ENCODE data around the gene YAF2. TPM values are rescaled to one million over a fixed set of nuclear protein-coding genes. Genes with fewer than 3 reads are reported as not detected.

Gene YAF2
- total RNA-seq, 2 experiments from 2014 or later, result 53.6 to 54.7 TPM

DNA sequence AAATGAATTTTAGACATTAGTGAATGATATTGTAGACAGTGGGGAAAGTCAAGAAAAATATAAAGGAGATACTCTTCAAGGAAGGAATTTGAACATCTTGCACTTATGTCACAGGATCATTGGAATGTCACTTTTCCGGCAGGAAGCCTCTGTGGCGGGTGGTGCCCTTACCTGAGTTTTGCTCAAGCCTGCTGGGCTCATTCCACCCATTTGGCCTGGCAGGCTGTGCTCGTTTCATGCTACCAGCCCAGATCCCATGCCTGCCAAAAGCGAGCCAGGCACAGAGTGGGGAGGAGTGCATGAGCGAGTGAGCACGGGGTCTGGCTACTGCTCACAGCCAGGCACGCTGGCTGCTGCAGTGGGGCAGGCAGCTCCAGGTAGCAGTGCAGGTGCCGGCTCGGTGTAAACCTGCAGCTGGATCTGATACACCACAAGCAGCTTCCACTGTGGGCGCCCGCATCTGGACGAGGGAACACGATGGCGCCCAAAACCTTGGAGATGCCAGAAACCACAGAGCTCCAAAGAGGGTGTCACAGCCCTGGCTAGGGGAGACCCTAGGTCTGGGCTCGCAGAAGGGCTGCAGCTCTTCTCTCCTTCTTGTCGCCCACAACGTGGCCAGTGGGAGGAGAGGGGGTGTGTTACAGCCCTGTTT, 28.7 kb upstream of the YAF2 start:
- ChIA-PET CTCF (no interaction called here), POLR2A (no interaction called here)
- no peaks in the 10 kb centered on the region for H3K9me3 ChIP-seq (ENCODE audit: control insufficient read depth in 1 of 2, insufficient read depth in 1 of 2, low read length in 2 of 2)
- no peaks in the 10 kb centered on the region for H3K9me3 Mint-ChIP-seq
- H3K36me3 Mint-ChIP-seq (ENCODE audit: low read depth), result no peaks in the 10 kb centered on the region
- H3K4me3 ChIP-seq (ENCODE audit: low read length), result no peak overlapping the region
- DNase-seq (no peak), ATAC-seq (ENCODE audit: poor library complexity) (no peak)
- no peaks in the 10 kb centered on the region for H3K4me1 ChIP-seq (ENCODE audit: insufficient read depth, low read length)
- TF ChIP-seq, protein P1, sequence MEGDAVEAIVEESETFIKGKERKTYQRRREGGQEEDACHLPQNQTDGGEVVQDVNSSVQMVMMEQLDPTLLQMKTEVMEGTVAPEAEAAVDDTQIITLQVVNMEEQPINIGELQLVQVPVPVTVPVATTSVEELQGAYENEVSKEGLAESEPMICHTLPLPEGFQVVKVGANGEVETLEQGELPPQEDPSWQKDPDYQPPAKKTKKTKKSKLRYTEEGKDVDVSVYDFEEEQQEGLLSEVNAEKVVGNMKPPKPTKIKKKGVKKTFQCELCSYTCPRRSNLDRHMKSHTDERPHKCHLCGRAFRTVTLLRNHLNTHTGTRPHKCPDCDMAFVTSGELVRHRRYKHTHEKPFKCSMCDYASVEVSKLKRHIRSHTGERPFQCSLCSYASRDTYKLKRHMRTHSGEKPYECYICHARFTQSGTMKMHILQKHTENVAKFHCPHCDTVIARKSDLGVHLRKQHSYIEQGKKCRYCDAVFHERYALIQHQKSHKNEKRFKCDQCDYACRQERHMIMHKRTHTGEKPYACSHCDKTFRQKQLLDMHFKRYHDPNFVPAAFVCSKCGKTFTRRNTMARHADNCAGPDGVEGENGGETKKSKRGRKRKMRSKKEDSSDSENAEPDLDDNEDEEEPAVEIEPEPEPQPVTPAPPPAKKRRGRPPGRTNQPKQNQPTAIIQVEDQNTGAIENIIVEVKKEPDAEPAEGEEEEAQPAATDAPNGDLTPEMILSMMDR (IDR thresholded peaks at IDR 0.05), result no peak
- no peaks in the 10 kb centered on the region for H3K27me3 ChIP-seq (ENCODE audit: control insufficient read depth in 1 of 2, insufficient read depth in 2 of 2, low read length in 2 of 2)
- H3K27ac ChIP-seq (ENCODE audit: low read depth in 1 of 2, low read length in 2 of 2), result no peak overlapping the region
- H3K27me3 Mint-ChIP-seq, result peaks cover 4% of the 10 kb centered on the region
- no peaks in the 10 kb centered on the region for H3K36me3 ChIP-seq (ENCODE audit: insufficient read depth, low read length)
- no peak overlapping the region for H3K4me3 Mint-ChIP-seq
- H3K4me1 Mint-ChIP-seq (ENCODE audit: low read depth), result peaks cover 5% of the 10 kb centered on the region
- intact Hi-C loops (cut with DNase I, micrococcal nuclease), result no loop called here
- no peak overlapping the region for H3K27ac Mint-ChIP-seq

DNA sequence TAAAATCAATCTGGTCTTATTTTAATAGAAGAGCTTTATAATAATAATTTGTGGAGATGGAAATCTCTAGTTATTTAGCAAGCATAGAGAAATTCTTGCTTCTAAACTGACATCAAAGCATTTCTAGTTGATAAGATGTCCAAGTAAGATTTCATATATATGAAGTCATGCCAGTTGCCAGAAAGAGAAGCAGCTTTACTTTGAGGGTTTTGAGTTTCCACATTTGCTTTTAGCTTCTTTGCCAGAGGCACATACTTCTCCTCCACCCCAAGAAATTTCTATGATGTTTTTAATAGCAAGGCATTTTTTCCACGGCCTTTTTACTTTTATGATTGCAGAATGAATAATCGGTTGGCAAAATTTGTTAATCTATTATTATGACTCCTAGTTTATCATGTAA, 24.2 kb upstream of the YAF2 start:
- Histone ChIP-seq H3K36me3 (ENCODE audit: insufficient read depth, low read length) (no peaks in the 10 kb centered on the region), H3K27ac (ENCODE audit: low read depth in 1 of 2, low read length in 2 of 2) (no peak overlapping the region), H3K27me3 (ENCODE audit: control insufficient read depth in 1 of 2, insufficient read depth in 2 of 2, low read length in 2 of 2) (no peaks in the 10 kb centered on the region), H3K4me1 (ENCODE audit: insufficient read depth, low read length) (no peaks in the 10 kb centered on the region), H3K9me3 (ENCODE audit: control insufficient read depth in 1 of 2, insufficient read depth in 1 of 2, low read length in 2 of 2) (no peaks in the 10 kb centered on the region), H3K4me3 (ENCODE audit: low read length) (no peak overlapping the region)
- H3K4me1 Mint-ChIP-seq (ENCODE audit: low read depth), result no peaks in the 10 kb centered on the region
- H3K36me3 Mint-ChIP-seq (ENCODE audit: low read depth), result no peaks in the 10 kb centered on the region
- no peak for DNase-seq
- TF ChIP-seq, protein P1 (IDR thresholded peaks at IDR 0.05), result no peak
- no peak overlapping the region for H3K4me3 Mint-ChIP-seq
- ChIA-PET POLR2A (no interaction called here), CTCF (no interaction called here)
- intact Hi-C loops (cut with DNase I, micrococcal nuclease), result no loop called here
- no peak for ATAC-seq (ENCODE audit: poor library complexity)
- no peaks in the 10 kb centered on the region for H3K27me3 Mint-ChIP-seq
- no peak overlapping the region for H3K27ac Mint-ChIP-seq
- H3K9me3 Mint-ChIP-seq, result no peaks in the 10 kb centered on the region

DNA sequence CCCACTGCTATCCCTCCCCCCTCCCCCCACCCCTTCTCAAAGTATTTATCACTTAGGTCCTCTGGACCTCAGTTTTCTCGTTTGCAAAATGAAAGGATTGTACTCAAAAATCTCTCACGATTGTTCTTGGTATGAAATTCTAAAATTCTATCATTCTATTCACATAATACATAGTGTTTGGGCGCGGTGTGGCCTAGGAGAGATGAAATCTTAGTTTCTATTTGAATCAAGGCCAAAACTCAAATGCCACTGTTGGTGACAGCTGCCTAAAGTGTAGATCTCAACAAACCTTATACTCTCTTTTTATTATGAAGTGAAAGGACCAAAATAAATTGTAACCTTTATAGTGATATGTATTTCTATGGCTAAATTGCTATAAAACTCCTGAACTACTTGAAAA, 23.7 kb upstream of the YAF2 start:
- no peak overlapping the region for H3K4me3 Mint-ChIP-seq
- ChIA-PET POLR2A (no interaction called here), CTCF (no interaction called here)
- TF ChIP-seq, protein P1 (IDR thresholded peaks at IDR 0.05), result no peak
- Histone ChIP-seq H3K9me3 (ENCODE audit: control insufficient read depth in 1 of 2, insufficient read depth in 1 of 2, low read length in 2 of 2) (no peaks in the 10 kb centered on the region), H3K4me1 (ENCODE audit: insufficient read depth, low read length) (no peaks in the 10 kb centered on the region), H3K36me3 (ENCODE audit: insufficient read depth, low read length) (no peaks in the 10 kb centered on the region), H3K27me3 (ENCODE audit: control insufficient read depth in 1 of 2, insufficient read depth in 2 of 2, low read length in 2 of 2) (no peaks in the 10 kb centered on the region), H3K27ac (ENCODE audit: low read depth in 1 of 2, low read length in 2 of 2) (no peak overlapping the region), H3K4me3 (ENCODE audit: low read length) (no peak overlapping the region)
- H3K27me3 Mint-ChIP-seq, result no peaks in the 10 kb centered on the region
- ATAC-seq (ENCODE audit: poor library complexity) (no peak), DNase-seq (no peak)
- no peaks in the 10 kb centered on the region for H3K4me1 Mint-ChIP-seq (ENCODE audit: low read depth)
- H3K27ac Mint-ChIP-seq, result no peak overlapping the region
- H3K36me3 Mint-ChIP-seq (ENCODE audit: low read depth), result no peaks in the 10 kb centered on the region
- intact Hi-C loops (cut with DNase I, micrococcal nuclease), result no loop called here
- H3K9me3 Mint-ChIP-seq, result no peaks in the 10 kb centered on the region

Measured in CD4-positive, alpha-beta T cell (primary cell).